HS-5 (cell line): ENCODE data around the gene KATNAL1.
"Not testable (repeated sequence)": the region's sequence is repeated elsewhere in the genome, so short reads cannot be mapped to it uniquely, and the experiment has no call there.

Source experiments
- DNase-seq: peaks from one replicate; pipeline ENCODE4 v3.0.0-alpha.2; 2012; ENCODE audit warnings: low read depth

KATNAL1 gene

DNA sequence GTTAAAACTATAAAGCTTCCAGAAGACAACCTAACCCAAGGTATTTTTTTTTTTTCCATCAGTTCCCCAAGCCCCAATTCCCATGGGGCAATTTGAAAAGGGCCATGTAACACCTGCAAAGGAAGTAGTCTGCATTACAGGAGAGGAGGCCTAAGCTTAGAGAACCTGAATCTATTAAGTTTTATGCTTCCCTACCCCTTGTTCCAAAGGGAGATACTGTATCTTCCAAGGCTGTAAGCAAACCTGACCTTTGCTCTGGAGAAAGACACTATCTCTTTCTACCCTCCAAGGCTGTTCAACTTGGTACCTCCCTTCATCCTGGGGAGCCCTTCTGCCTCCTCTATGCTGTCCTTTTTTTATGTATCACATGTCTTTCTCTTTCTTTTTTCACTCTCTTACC lies 15.0 kb downstream of the KATNAL1 start:
- no peak for DNase-seq

DNA sequence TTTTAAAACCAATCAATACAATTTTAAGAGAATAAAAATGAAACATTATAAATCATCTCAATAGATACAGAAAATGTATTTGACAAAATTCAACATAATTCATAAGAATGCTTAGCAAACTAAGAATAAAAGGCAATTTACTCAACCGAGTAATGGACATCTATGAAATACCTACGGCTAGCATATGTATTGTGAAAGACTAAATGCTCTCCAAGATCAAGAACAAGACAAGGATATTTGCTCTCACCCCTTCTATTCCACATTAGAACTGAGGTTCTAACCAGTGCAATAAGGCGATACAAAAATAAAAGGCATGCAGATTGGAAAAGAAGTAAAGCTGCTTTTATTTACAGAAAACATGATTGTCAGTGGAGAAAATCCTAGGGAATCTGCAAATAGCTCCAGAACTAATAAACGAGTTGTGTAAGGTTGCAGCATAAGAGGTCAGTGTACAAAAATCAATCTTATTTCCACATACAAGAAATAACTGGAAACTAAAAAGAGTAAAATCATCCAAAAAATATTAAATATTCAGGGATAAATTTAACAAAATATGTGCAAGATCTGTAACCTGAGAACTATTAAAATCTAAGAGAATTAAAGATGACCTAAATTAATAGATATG lies 16.4 kb downstream of the KATNAL1 start:
- DNase-seq = no peak

DNA sequence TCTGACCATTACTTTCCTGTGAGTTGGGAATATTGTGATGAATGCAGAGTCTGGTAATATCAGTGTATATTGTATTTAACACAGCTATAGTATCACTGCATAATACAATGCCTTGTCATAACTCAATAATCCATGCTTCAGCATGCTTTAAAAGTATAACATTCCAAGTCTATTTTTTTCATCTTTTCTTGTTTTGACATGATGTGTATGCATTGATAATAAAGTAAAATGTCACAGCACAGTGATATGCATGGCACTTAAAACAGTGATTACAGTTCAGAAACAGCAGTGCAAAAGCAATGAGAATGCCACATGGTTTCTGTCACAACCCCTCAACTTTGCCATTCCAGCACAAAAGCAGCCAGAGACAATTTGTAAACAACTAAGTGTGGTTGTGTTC lies 17.8 kb downstream of the KATNAL1 start:
- no peak for DNase-seq

- not testable (repeated sequence) for DNase-seq
Observed at GRCh38 chr13:30286059-30286458, 21.3 kb downstream of the KATNAL1 start.

DNA sequence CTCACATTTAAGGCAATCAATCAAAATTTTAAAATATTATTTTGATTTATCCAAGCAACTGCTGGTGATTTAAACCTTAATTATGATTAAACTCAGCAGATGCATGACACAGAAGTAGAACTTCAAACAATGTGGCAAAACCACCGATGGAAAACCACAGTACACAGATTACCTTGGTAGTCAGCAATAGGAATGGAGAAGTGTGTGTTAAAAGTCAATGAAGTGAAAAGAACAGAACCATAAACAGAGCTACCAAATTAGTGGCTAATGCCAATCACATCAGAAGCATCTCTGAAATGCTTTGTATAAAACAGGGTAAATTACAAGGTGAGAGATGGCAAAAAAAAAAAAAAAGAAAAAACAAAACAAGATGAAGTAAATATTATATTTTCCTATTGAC lies 31.2 kb downstream of the KATNAL1 start:
- DNase-seq = no peak

GRCh38 chr13:30274083-30274482 lies 33.3 kb downstream of the KATNAL1 start:
- DNase-seq = no peak

DNA sequence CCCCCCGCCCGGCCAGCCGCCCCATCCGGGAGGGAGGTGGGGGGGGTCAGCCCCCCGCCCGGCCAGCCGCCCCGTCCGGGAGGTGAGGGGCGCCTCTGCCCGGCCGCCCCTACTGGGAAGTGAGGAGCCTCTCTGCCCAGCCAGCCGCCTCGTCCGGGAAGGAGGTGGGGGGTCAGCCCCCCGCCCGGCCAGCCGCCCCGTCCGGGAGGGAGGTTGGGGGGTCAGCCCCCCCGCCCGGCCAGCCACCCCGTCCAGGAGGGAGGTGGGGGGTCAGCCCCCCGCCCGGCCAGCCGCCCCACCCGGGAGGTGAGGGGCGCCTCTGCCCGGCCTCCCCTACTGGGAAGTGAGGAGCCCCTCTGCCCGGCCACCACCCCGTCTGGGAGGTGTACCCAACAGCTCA lies 37.3 kb downstream of the KATNAL1 start:
- DNase-seq = not testable (repeated sequence)

DNA sequence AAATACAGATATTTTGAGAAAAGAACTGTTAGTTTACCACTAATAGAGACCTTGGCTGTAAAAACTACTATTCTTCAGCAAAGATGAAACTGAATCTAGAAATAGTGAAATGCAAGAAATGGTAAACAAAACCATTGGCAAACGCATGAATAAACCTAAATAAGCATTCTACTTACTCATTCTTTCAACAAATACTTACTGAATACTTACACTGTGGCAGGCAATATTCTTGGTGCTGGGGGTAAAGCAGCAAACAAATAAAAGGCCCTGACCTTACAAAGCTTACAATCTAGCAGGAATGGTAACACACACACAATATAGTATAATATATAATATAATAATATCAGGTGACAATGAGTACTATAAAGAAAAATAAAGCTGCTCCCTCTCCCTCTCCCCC lies 38.7 kb downstream of the KATNAL1 start:
- DNase-seq = no peak

DNA sequence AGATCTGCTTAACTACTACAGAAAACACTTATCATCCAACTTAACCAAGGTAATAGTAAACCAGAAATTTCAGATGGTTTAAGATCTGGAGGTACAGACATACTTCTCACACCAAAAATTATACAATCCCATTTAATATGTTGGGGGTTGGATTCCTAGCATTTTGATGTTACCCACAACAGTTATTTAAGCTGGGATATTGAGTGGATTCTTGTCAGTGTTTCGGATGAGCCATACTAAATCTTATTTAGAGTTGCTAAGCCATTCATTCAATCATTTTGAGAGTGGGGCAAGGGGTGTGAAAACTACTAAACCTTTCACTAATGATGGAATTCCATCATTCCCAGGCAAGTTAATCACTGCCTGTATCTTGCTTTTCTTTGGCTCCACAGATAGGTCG lies 40.6 kb downstream of the KATNAL1 start:
- no peak for DNase-seq

GRCh38 chr13:30259149-30259733 lies 48.1 kb downstream of the KATNAL1 start:
- DNase-seq = not testable (repeated sequence)

DNA sequence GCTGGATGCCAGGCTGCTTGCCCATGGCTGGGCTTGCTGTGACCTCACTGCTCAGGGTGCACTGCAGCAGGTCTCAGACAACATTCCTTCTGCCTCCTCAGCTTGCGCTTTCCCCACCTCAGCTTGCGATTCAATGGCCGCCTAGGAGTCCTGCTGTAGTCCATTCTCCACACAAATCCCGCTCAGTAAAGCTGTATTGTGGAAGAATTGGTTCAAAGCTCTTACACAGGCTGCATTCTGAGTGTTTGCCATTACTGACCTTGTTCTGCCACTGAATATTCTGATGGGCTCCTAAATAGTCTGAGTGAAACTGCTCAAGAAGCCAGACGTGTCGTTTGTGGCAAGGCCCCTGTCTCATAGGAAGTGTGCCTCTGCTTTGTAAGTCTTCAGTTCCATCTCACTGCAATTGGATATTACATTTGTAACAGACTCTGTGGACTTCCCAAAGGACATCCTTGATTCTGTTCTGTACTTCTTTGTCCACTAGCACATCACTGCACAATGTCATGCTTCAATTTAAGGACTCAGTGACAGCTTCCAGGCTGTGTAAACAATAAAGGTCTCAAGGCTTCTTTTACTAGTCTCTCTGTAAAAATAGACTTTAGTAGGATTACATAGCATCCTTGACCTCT lies 49.8 kb downstream of the KATNAL1 start:
- no peak for DNase-seq

DNA sequence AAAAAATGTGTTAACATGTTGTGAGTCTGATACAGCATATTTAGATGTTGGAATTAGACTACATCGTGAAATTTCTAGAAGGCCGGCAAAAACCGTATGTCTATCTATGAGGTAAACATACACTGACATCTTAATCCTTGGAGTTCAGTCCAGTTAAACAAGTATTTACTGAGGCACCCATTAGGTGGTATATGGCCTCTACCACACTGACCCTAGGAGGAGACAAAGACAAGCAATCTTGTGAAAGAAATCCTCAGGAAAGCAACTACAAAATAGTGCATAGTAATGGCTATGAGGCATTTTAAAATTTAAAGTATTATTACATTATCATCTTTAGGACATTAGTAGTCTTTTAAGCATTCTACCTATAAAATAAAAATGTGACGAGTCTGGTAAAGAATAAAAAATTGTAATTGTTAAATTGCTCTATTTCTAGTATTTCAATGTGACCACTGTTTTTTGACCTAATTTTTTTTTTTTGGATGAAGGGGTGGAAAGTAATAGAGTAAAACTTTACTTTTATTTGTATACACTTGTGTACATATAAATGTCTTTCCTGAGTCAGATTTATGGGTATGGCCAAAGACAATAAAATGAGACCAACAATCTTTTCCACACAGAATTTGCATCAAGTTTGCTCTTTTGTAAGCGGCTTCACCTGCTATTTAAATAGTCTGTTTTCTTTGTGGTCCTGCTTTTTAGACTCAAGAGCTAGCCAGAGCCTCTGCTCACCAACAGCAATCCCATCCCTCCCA lies 50.5 kb downstream of the KATNAL1 start:
- no peak for DNase-seq

- no peak for DNase-seq
Observed at GRCh38 chr13:30255696-30256095, 51.7 kb downstream of the KATNAL1 start.

DNA sequence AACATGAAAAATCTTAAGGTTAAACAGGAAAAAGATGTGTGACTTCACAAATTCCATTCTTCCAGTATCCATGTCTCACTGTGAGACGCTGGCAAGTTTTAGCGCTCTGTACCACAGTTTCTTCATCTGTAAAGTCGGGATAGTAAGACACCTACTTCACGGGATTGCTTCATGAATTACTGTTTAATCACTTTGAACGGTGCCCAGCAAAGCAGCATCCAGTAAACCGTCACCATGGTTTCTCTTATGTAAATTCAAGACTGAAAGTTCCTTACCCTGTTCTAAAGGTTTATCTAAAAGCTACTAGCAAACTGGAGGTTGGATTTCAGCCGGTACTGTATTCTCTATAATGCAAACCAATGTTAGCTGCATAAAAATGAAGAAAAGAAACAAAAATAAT lies 53.5 kb downstream of the KATNAL1 start:
- DNase-seq = no peak

DNA sequence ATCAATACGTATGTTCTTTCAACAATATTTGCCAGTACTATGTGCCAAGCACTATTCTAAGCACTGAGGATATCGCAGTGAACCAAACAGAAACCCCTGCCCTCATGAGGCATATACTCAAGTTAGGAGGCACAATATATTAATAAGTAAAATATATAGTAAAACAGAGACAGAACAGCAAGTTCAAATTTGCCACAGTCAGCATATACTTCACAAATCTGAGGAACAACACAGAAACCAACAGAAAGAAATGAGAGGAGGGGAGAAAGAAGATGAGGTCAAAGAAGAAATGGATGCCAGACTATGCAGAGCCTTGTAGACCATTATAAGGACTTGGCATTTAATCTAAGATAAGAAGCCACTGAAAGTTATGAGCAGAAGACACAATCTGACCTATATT lies 59.9 kb downstream of the KATNAL1 start:
- no peak for DNase-seq

DNA sequence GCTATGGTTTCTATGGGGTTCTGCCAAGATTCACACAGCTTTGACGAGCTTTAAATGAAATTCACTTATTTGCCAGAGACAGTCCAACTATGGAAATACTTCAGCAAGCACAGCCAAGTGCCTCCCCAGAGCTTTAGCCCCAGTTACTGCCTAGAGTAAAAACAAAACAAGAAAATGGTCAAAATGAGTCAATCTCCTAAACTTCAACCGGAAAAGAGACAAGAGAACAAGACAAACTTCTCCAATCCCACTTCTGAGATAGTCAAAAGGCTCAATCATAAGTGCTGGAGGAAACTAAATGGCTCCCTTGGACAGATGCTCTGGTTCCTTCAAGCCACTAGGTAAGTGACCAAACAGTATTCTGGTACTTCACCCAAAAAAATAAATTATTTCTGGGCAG lies 65.8 kb downstream of the KATNAL1 start:
- DNase-seq = no peak

- DNase-seq = no peak
Observed at GRCh38 chr13:30240608-30241007, 66.7 kb downstream of the KATNAL1 start.

DNA sequence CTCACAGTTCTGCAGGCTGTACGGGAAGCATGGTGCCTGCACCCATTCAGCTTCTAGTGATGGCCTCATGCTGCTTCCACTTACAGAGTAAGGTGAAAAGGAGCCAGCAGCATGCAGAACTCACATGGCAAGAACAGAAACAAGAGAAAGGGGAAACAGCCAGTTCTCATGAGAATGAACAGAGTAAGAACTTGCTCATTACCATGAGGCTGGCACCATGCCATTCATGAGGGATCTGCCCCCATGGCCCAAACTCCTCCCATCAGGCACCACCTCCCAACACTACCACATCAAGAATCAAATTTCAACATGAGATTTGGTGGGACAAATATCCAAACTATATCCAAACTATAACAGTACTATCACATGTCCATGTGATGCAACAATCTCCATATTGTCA lies 72.1 kb downstream of the KATNAL1 start:
- DNase-seq = no peak

- DNase-seq = no peak
Observed at GRCh38 chr13:30234619-30235162, 72.7 kb downstream of the KATNAL1 start.

- peak; percentile 28 for DNase-seq
Observed at GRCh38 chr13:30224732-30225131, 82.6 kb downstream of the KATNAL1 start.

- DNase-seq = no peak
Observed at GRCh38 chr13:30222254-30222653, 85.1 kb downstream of the KATNAL1 start.

DNA sequence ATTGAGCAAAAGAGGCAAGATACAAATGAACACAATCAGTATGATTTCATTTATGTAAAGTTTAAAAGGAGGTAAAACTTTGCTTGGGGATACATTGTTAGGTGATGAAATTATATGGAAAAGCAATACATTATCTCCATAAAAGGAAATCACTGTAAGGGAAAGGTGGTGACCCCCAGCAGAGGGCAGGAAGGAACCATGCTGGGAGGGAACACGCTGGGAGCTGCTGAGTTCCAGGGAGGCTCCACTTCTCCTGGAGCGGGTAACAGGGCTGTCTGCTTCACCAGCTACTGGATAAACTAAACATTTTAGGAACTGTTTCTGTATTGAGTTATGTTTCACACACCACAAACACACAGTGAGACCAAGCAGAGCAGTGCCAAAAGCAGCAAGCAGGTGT lies 91.2 kb downstream of the KATNAL1 start:
- no peak for DNase-seq

DNA sequence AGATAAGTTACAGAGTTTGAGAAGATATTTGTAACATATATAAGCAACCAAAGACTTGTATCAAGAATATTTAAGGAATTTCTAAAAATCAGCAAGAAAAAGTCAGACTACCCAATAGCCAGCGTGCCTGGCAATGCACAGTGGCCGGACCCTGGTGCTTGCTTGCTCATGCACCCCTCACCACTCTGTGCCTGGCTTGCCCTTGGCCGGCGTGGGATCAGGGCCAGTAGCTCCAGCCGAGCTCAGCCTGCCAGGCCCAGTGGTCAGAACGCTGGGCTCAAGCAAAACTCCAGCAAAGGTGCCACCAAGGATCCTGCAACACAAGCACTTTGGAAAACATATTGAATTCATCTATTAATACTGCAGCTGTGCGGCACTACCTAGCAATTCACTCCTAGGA lies 95.1 kb downstream of the KATNAL1 start:
- DNase-seq = no peak
